H1 (cell line): ENCODE measurements around the gene ASIC2. TPM values are rescaled to one million over a fixed set of nuclear protein-coding genes. Genes with fewer than 3 reads are reported as not detected.

Source experiments
- CHD1 ChIP-seq: IDR thresholded peaks from 2 replicates; pipeline ENCODE4 v1.6.1; 2012; ENCODE audit warnings: low read depth, low read length, improper control_type of control experiment
- E2F6 ChIP-seq: IDR thresholded peaks from 2 replicates; pipeline ENCODE4 v1.6.1; 2012; ENCODE audit warnings: inconsistent platforms
- POU5F1 ChIP-seq: IDR thresholded peaks from 2 replicates; pipeline ENCODE4 v1.6.1; 2011; ENCODE audit warnings: low read depth, mild to moderate bottlenecking, low read length, moderate library complexity
- SIN3A ChIP-seq, 2 experiments: IDR thresholded peaks in 1 of 2; conservative IDR thresholded peaks in 1 of 2; 2 replicates each; pipeline ENCODE4 v1.6.1; 2011 to 2012; ENCODE audit warnings: low read length in 2 of 2, improper control_type of control experiment in 1 of 2, low read depth in 1 of 2, mild to moderate bottlenecking in 1 of 2
- polyA plus RNA-seq, 7 experiments: library from polyadenylated mRNA; depleted of rRNA in 3 of 7; stranded (reverse) in 5 of 7; unstranded in 2 of 7; fragments of >200 nt in 5 of 7; fragments of 200-250 nt in 2 of 7; gene quantifications; 1 replicate in 5 of 7; 2 replicates in 1 of 7; 4 replicates in 1 of 7; pipeline versions ENCODE4 v1.2.1 to v1.2.3, GENCODE V29; 2011 to 2013; ENCODE audit warnings: missing spikeins in 2 of 7, mixed read lengths in 2 of 7
- total RNA-seq: library from RNA; stranded (reverse); fragmentation: NEBNext Ultra II Directional; extraction: Animal tissue kit (Norgen Biotek cat#: 25700); gene quantifications from 2 replicates; pipeline ENCODE4 v1.2.1, GENCODE V29; 2021

The ASIC2 gene
- total and polyA plus RNA-seq, 2 of the 8 experiments (the other 6 are each of a cell fraction or from before 2014, with no cell fraction given): 0.86 to 1.2 TPM

GRCh38 chr17:33241390-33241789 lies 51.7 kb downstream of the ASIC2 start (continued):
- no peak for TF ChIP-seq E2F6
- no peak for TF ChIP-seq SIN3A (conservative IDR thresholded peaks at IDR 0.05 in 1 of 2, IDR thresholded peaks at IDR 0.05 in 1 of 2; ENCODE audit: low read depth in 1 of 2, low read length in 2 of 2)
- no peak for TF ChIP-seq POU5F1
- no peak for TF ChIP-seq CHD1
